MM.1S (cell line): ENCODE data around the gene TGIF1.
"Not testable (repeated sequence)": the region's sequence is repeated elsewhere in the genome, so short reads cannot be mapped to it uniquely, and the experiment has no call there.

ENCODE experiments used
- CTCF ChIP-seq: fragments of 300-600 bp; sonication (generic); IDR thresholded peaks from 2 replicates; pipeline ENCODE4 v1.5.1; 2016; ENCODE audit warnings: antibody characterized with exemption, low read length, mixed read lengths
- EZH2 ChIP-seq: fragments of 300-600 bp; sonication (generic); optimal IDR thresholded peaks from 2 replicates; pipeline ENCODE3; 2017; ENCODE audit warnings: low read depth, mild to moderate bottlenecking, antibody characterized with exemption, low read length, mixed read lengths
- EZH2phosphoT487 ChIP-seq: fragments of 300-600 bp; sonication (generic); IDR thresholded peaks from 2 replicates; pipeline ENCODE4 v1.6.1; 2018; ENCODE audit warnings: antibody characterized with exemption, low read length

GRCh38 chr18:3472121-3472520 lies 22.1 kb downstream of the TGIF1 start:
- TF ChIP-seq CTCF, EZH2, EZH2phosphoT487: not testable (repeated sequence)
